Neural progenitor cell (in vitro differentiated cells): ENCODE measurements around the gene TTLL12. TPM values are rescaled to one million over a fixed set of nuclear protein-coding genes. Genes with fewer than 3 reads are reported as not detected.

Experiments used
- DNase-seq: peaks from one replicate; pipeline ENCODE4 v3.0.0-alpha.2; 2016; ENCODE audit warnings: low spot score
- H2AFZ ChIP-seq: fragments of 200-600 bp; sonication (generic); replicated peaks from 2 replicates; pipeline ENCODE4 v1.6.1; 2016; ENCODE audit warnings: antibody characterized with exemption
- H3F3A ChIP-seq: fragments of 200-600 bp; sonication (generic); 2 replicates; pipeline ENCODE4 v1.6.1; 2016; ENCODE audit warnings: antibody characterized with exemption, low read depth
- H3K27ac ChIP-seq: fragments of 200-600 bp; sonication (generic); 2 replicates; pipeline ENCODE4 v1.5.1; 2016; ENCODE audit warnings: mild to moderate bottlenecking
- H3K27me3 ChIP-seq: fragments of 200-600 bp; sonication (generic); 2 replicates; pipeline ENCODE4 v1.6.1; 2016; ENCODE audit warnings: mild to moderate bottlenecking, moderate library complexity
- H3K36me3 ChIP-seq: fragments of 200-600 bp; sonication (generic); 2 replicates; pipeline ENCODE4 v1.5.1; 2016
- H3K4me1 ChIP-seq: fragments of 200-600 bp; sonication (generic); 2 replicates; pipeline ENCODE4 v1.6.1; 2016; ENCODE audit warnings: mixed run types
- H3K4me2 ChIP-seq: fragments of 200-600 bp; sonication (generic); 2 replicates; pipeline ENCODE4 v1.6.1; 2016
- H3K4me3 ChIP-seq: fragments of 200-600 bp; sonication (generic); 2 replicates; pipeline ENCODE4 v1.5.1; 2016
- H3K79me2 ChIP-seq: fragments of 200-600 bp; sonication (generic); 2 replicates; pipeline ENCODE4 v1.6.1; 2016; ENCODE audit warnings: low read depth
- H3K9ac ChIP-seq: fragments of 200-600 bp; sonication (generic); 2 replicates; pipeline ENCODE4 v1.6.1; 2016
- H3K9me3 ChIP-seq: fragments of 200-600 bp; sonication (generic); 2 replicates; pipeline ENCODE4 v1.5.1; 2016; ENCODE audit warnings: low read depth
- H4K20me1 ChIP-seq: fragments of 200-600 bp; sonication (generic); 2 replicates; pipeline ENCODE4 v1.6.1; 2016; ENCODE audit warnings: low read depth
- H3K27ac Mint-ChIP-seq: 3 replicates; pipeline ENCODE4 v1.8.0; 2021; ENCODE audit warnings: mixed read lengths
- H3K27me3 Mint-ChIP-seq: 2 replicates; pipeline ENCODE4 v1.8.0; 2022; ENCODE audit warnings: low read depth, mild to moderate bottlenecking, inconsistent platforms, moderate library complexity, mixed read lengths; ENCODE audit not compliant: insufficient read depth
- H3K36me3 Mint-ChIP-seq: 3 replicates; pipeline ENCODE4 v1.8.0; 2021; ENCODE audit warnings: mixed read lengths
- H3K4me1 Mint-ChIP-seq: 3 replicates; pipeline ENCODE4 v1.8.0; 2021; ENCODE audit warnings: mixed read lengths
- H3K4me3 Mint-ChIP-seq: 3 replicates; pipeline ENCODE4 v1.8.0; 2021; ENCODE audit warnings: mild to moderate bottlenecking, moderate library complexity, mixed read lengths
- H3K9me3 Mint-ChIP-seq: 3 replicates; pipeline ENCODE4 v1.8.0; 2020; ENCODE audit warnings: mixed read lengths
- CTCF ChIP-seq: fragments of 200-600 bp; sonication (generic); IDR thresholded peaks from 2 replicates; pipeline ENCODE4 v1.5.1; 2017; ENCODE audit warnings: antibody characterized with exemption, mild to moderate bottlenecking
- EZH2 ChIP-seq: fragments of 200-600 bp; sonication (generic); IDR thresholded peaks from 2 replicates; pipeline ENCODE4 v1.6.1; 2017; ENCODE audit warnings: antibody characterized with exemption, mild to moderate bottlenecking, moderate library complexity
- EZH2phosphoT487 ChIP-seq: fragments of 200-600 bp; sonication (generic); IDR thresholded peaks from 2 replicates; pipeline ENCODE4 v1.6.1; 2017; ENCODE audit warnings: antibody characterized with exemption
- total RNA-seq: library from RNA; depleted of rRNA; stranded (reverse); fragments of >200 nt; gene quantifications from 2 replicates; pipeline ENCODE4 v1.2.3, GENCODE V29; 2015; ENCODE audit warnings: low replicate concordance

TTLL12 gene
- total RNA-seq, 1 donor from 2014 or later = 27.8 TPM

GRCh38 chr22:43171019-43171491 lies 15.9 kb downstream of the TTLL12 start:
- H3F3A ChIP-seq = no peaks in the 10 kb centered on the region
- H3K36me3 ChIP-seq = no peaks in the 10 kb centered on the region
- no peak for DNase-seq
- H3K79me2 ChIP-seq = no peaks in the 10 kb centered on the region
- H3K27ac ChIP-seq = no peak overlapping the region
- Mint-ChIP-seq H3K9me3 (no peaks in the 10 kb centered on the region), H3K36me3 (peaks cover 11% of the 10 kb centered on the region), H3K27me3 (peaks cover 2% of the 10 kb centered on the region), H3K27ac (no peak overlapping the region), H3K4me3 (no peak overlapping the region), H3K4me1 (no peaks in the 10 kb centered on the region)
- H2AFZ ChIP-seq = no peak overlapping the region
- no peak overlapping the region for H3K4me2 ChIP-seq
- H4K20me1 ChIP-seq = no peaks in the 10 kb centered on the region
- TF ChIP-seq EZH2 = no peak
- no peak for TF ChIP-seq EZH2phosphoT487
- TF ChIP-seq CTCF = no peak
- H3K9me3 ChIP-seq = no peaks in the 10 kb centered on the region
- no peaks in the 10 kb centered on the region for H3K27me3 ChIP-seq
- H3K9ac ChIP-seq = no peak overlapping the region
- no peak overlapping the region for H3K4me3 ChIP-seq
- no peaks in the 10 kb centered on the region for H3K4me1 ChIP-seq

- H3K79me2 ChIP-seq = no peaks in the 10 kb centered on the region
Observed at GRCh38 chr22:43170131-43170480, 16.8 kb downstream of the TTLL12 start.

GRCh38 chr22:43169310-43170130 lies 17.4 kb downstream of the TTLL12 start:
- Histone ChIP-seq H3K27ac (no peak overlapping the region), H3K27me3 (no peaks in the 10 kb centered on the region), H3K36me3 (no peaks in the 10 kb centered on the region), H3F3A (peaks cover 3% of the 10 kb centered on the region), H3K4me1 (no peaks in the 10 kb centered on the region), H2AFZ (no peak overlapping the region), H3K4me3 (no peak overlapping the region), H3K9me3 (no peaks in the 10 kb centered on the region), H3K4me2 (no peak overlapping the region), H3K79me2 (no peaks in the 10 kb centered on the region), H3K9ac (no peak overlapping the region), H4K20me1 (no peaks in the 10 kb centered on the region)
- Mint-ChIP-seq H3K9me3 (no peaks in the 10 kb centered on the region), H3K27me3 (peaks cover 3% of the 10 kb centered on the region), H3K27ac (no peak overlapping the region), H3K4me3 (no peak overlapping the region), H3K36me3 (peaks cover 11% of the 10 kb centered on the region), H3K4me1 (peaks cover 2% of the 10 kb centered on the region)
- TF ChIP-seq EZH2 = no peak
- TF ChIP-seq CTCF = no peak
- TF ChIP-seq EZH2phosphoT487 = no peak
- no peak for DNase-seq

More at GRCh38 chr22:43170131-43170480, 16.8 kb downstream of the TTLL12 start:
- no peak overlapping the region for H2AFZ ChIP-seq
- no peaks in the 10 kb centered on the region for H3K9me3 ChIP-seq
- H3K4me2 ChIP-seq = no peak overlapping the region
- Mint-ChIP-seq H3K4me3 (no peak overlapping the region), H3K9me3 (no peaks in the 10 kb centered on the region), H3K27me3 (peaks cover 2% of the 10 kb centered on the region), H3K27ac (no peak overlapping the region), H3K4me1 (no peaks in the 10 kb centered on the region), H3K36me3 (peaks cover 11% of the 10 kb centered on the region)
- TF ChIP-seq CTCF = no peak
- no peak for TF ChIP-seq EZH2phosphoT487
- no peak for TF ChIP-seq EZH2
- no peak overlapping the region for H3K4me3 ChIP-seq
- no peak overlapping the region for H3K27ac ChIP-seq
- no peaks in the 10 kb centered on the region for H3F3A ChIP-seq
- H3K36me3 ChIP-seq = no peaks in the 10 kb centered on the region
- H4K20me1 ChIP-seq = no peaks in the 10 kb centered on the region
- H3K27me3 ChIP-seq = no peaks in the 10 kb centered on the region
- no peaks in the 10 kb centered on the region for H3K4me1 ChIP-seq
- no peak for DNase-seq
- H3K9ac ChIP-seq = no peak overlapping the region
